HepG2 (cell line): ENCODE measurements around the gene PMM2. TPM values are rescaled to one million over a fixed set of nuclear protein-coding genes. Genes with fewer than 3 reads are reported as not detected.

Experiments
- MZF1 ChIP-seq: sonication (generic); formaldehyde crosslinking; IDR thresholded peaks from 2 replicates; pipeline ENCODE4 v1.8.1; 2023; ENCODE audit warnings: mild to moderate bottlenecking, missing genetic modification reagents, borderline replicate concordance
- PRMT3 ChIP-seq: sonication (generic); formaldehyde crosslinking; IDR thresholded peaks from 2 replicates; pipeline ENCODE4 v1.8.1; 2022; ENCODE audit warnings: low read depth, mild to moderate bottlenecking, moderate library complexity, missing genetic modification reagents, borderline replicate concordance
- SMARCC2 ChIP-seq: fragments of 450-650 bp; IDR thresholded peaks from 2 replicates; pipeline ENCODE4 v1.6.1; 2017; ENCODE audit warnings: antibody characterized with exemption, mild to moderate bottlenecking
- SNAI1 ChIP-seq: sonication (generic); formaldehyde crosslinking; IDR thresholded peaks from 2 replicates; pipeline ENCODE4 v1.5.0; 2020; ENCODE audit warnings: mild to moderate bottlenecking, missing genetic modification reagents, borderline replicate concordance
- SPEN ChIP-seq: sonication (generic); formaldehyde crosslinking; IDR thresholded peaks from 2 replicates; pipeline ENCODE4 v1.5.1; 2020; ENCODE audit warnings: low read depth, mild to moderate bottlenecking, missing genetic modification reagents
- STAT6 ChIP-seq: sonication (generic); formaldehyde crosslinking; IDR thresholded peaks from 2 replicates; pipeline ENCODE4 v1.4.0; 2020; ENCODE audit warnings: missing genetic modification reagents, mild to moderate bottlenecking, borderline replicate concordance
- ZBTB7A ChIP-seq: sonication (generic); formaldehyde crosslinking; IDR thresholded peaks from 2 replicates; pipeline ENCODE4 v1.8.0; 2022; ENCODE audit warnings: mild to moderate bottlenecking, missing genetic modification reagents
- ZFY ChIP-seq: sonication (generic); formaldehyde crosslinking; IDR thresholded peaks from 2 replicates; pipeline ENCODE4 v1.4.0; 2020; ENCODE audit warnings: missing genetic modification reagents
- ZKSCAN5 ChIP-seq: sonication (generic); formaldehyde crosslinking; IDR thresholded peaks from 2 replicates; pipeline ENCODE4 v1.5.1; 2020; ENCODE audit warnings: mild to moderate bottlenecking, missing genetic modification reagents
- ZMYM4 ChIP-seq: sonication (generic); formaldehyde crosslinking; IDR thresholded peaks from 2 replicates; pipeline ENCODE4 v1.8.1; 2023; ENCODE audit warnings: mild to moderate bottlenecking, missing genetic modification reagents
- ZNF225 ChIP-seq: sonication (generic); formaldehyde crosslinking; IDR thresholded peaks from 2 replicates; pipeline ENCODE4 v1.4.0; 2020; ENCODE audit warnings: mild to moderate bottlenecking, missing genetic modification reagents
- ZNF280D ChIP-seq: sonication (generic); formaldehyde crosslinking; IDR thresholded peaks from 2 replicates; pipeline ENCODE4 v1.5.1; 2020; ENCODE audit warnings: mild to moderate bottlenecking, missing genetic modification reagents
- ZNF496 ChIP-seq: sonication (generic); formaldehyde crosslinking; IDR thresholded peaks from 2 replicates; pipeline ENCODE4 v1.8.1; 2023; ENCODE audit warnings: mild to moderate bottlenecking, moderate library complexity, missing genetic modification reagents; ENCODE audit not compliant: insufficient replicate concordance
- ZNF513 ChIP-seq: sonication (generic); formaldehyde crosslinking; conservative IDR thresholded peaks from 2 replicates; pipeline ENCODE4 v1.5.0; 2020; ENCODE audit warnings: missing genetic modification reagents
- ZNF841 ChIP-seq: sonication (generic); formaldehyde crosslinking; IDR thresholded peaks from 2 replicates; pipeline ENCODE4 v1.8.1; 2023; ENCODE audit warnings: missing genetic modification reagents, borderline replicate concordance
- polyA plus RNA-seq, 8 experiments: library from polyadenylated mRNA; depleted of rRNA in 3 of 8; stranded (reverse) in 7 of 8; unstranded in 1 of 8; fragments of >200 nt; fragmentation: Illumina TruSeq in 4 of 8; extraction: Trizol in 4 of 8; gene quantifications; 2 replicates each; pipeline versions ENCODE4 v1.2.1 to v1.2.3, GENCODE V29; 2011 to 2016; ENCODE audit warnings: low read depth in 4 of 8, missing spikeins in 1 of 8, mixed read lengths in 1 of 8; ENCODE audit not compliant: insufficient read depth in 1 of 8
- total RNA-seq, 5 experiments: library from RNA; depleted of rRNA; stranded (reverse); fragments of >200 nt; fragmentation: Illumina TruSeq; extraction: Trizol; gene quantifications; 2 replicates each; pipeline ENCODE4 v1.2.3, GENCODE V29; 2016; ENCODE audit warnings: low read depth in 1 of 5
- TF ChIP-seq, protein P1 (sequence below), 2 experiments: sonication (generic) in 1 of 2; formaldehyde crosslinking in 1 of 2; IDR thresholded peaks; 2 replicates each; pipeline versions ENCODE4 v1.5.1 to v1.6.1; 2011 to 2020; ENCODE audit warnings: borderline replicate concordance in 1 of 2, low read depth in 1 of 2, low read length in 1 of 2, mild to moderate bottlenecking in 1 of 2, missing genetic modification reagents in 1 of 2, moderate library complexity in 1 of 2

Gene PMM2
- total and polyA plus RNA-seq, 2 of the 13 experiments (the other 11 are each of a cell fraction or from before 2014, with no cell fraction given), result 52.2 to 93.7 TPM

DNA sequence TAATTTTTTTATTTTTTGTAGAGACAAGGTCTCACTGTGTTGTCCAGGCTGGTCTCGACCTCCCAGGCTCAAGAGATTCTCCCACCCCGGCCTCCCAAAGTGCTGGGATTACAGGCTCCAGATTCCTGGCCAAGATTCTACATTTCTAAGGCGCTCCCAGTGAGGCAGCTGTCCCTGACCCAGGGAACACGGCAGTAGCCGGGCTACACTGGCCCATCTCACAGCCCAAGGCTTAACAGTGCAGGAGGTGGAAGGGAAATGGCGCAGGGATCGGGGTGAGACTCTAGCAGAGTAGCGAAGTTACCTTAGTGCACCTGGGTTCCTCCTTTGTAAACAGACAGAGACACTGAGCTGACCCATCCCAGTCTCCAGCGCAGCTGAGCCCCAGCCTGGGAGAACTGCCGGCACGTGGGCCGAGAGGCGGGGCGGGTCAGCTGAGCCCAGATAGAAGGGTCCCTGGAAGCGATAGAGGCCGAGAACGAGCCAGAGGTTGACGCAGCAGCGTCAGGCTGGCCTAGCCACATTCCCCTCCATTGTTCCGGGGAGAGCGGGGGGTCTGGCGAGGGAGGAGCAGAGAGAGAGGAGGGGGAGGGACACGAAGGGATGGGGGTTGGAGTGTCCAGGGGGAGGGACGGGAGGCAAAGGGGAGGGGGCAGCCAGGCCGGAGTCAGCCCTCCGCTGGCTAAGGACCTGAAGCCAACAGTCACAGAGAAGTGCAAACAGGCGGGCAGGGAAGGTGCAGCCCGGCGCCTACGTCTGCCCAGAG lies 68.7 kb downstream of the PMM2 start (continued):
- TF ChIP-seq ZNF280D (peak; percentile 85; the same call in 1 of the 2 replicates), PRMT3 (no peak), MZF1 (CRISPR knock-in tag) (no peak; the same call in 1 of the 2 replicates), ZNF225 (no peak), ZNF841 (CRISPR knock-in tag) (no peak), ZNF496 (CRISPR knock-in tag) (no peak), SMARCC2 (no peak), SNAI1 (CRISPR knock-in tag) (no peak; the same call in 1 of the 2 replicates), ZKSCAN5 (CRISPR knock-in tag) (no peak), ZNF513 (CRISPR knock-in tag) (no peak), ZFY (CRISPR knock-in tag) (peak; percentile 68; the same call in 1 of the 2 replicates), SPEN (CRISPR knock-in tag) (peak; percentile 63), ZBTB7A (CRISPR knock-in tag) (peak; percentile 58), ZMYM4 (CRISPR knock-in tag) (no peak), STAT6 (CRISPR knock-in tag) (no peak)
- TF ChIP-seq, protein P1, sequence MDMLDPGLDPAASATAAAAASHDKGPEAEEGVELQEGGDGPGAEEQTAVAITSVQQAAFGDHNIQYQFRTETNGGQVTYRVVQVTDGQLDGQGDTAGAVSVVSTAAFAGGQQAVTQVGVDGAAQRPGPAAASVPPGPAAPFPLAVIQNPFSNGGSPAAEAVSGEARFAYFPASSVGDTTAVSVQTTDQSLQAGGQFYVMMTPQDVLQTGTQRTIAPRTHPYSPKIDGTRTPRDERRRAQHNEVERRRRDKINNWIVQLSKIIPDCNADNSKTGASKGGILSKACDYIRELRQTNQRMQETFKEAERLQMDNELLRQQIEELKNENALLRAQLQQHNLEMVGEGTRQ (IDR thresholded peaks at IDR 0.05; ENCODE audit: low read depth, low read length), result peak; percentile 81
- TF ChIP-seq, protein P1 (CRISPR knock-in tag; IDR thresholded peaks at IDR 0.05; ENCODE audit: borderline replicate concordance), result peak; percentile 83; the same call in 1 of the 2 replicates
